PC-9 (cell line): ENCODE results near the gene COMMD2.

Experiments used
- CTCF ChIP-seq: fragments of 200-600 bp; sonication (generic); conservative IDR thresholded peaks from 2 replicates; pipeline ENCODE4 v1.6.1; 2017; ENCODE audit warnings: mixed run types, antibody characterized with exemption, mild to moderate bottlenecking, moderate library complexity
- EZH2 ChIP-seq: fragments of 200-600 bp; sonication (generic); IDR thresholded peaks from 2 replicates; pipeline ENCODE4 v1.8.0; 2017; ENCODE audit warnings: antibody characterized with exemption, low read depth

GRCh38 chr3:149764302-149764701, 12.0 kb upstream of the COMMD2 start:
- TF ChIP-seq CTCF (no peak), EZH2 (no peak)
